Mesothelial cell of epicardium (in vitro differentiated cells): Measurements from ENCODE around the gene TYRO3. TPM values are rescaled to one million over a fixed set of nuclear protein-coding genes. Genes with fewer than 3 reads are reported as not detected.

Experiments used
- DNase-seq, 2 experiments: peaks; one replicate each; pipeline ENCODE4 v3.0.0; 2021; ENCODE audit warnings: low spot score in 2 of 2; ENCODE audit not compliant: unreplicated experiment in 2 of 2
- H3K27ac Mint-ChIP-seq: 2 replicates; pipeline ENCODE4 v1.8.0; 2021; ENCODE audit warnings: mixed read lengths
- H3K27me3 Mint-ChIP-seq: 2 replicates; pipeline ENCODE4 v1.8.0; 2021; ENCODE audit warnings: low read depth, mixed read lengths
- H3K36me3 Mint-ChIP-seq: 2 replicates; pipeline ENCODE4 v1.8.0; 2021; ENCODE audit warnings: mixed read lengths
- H3K4me1 Mint-ChIP-seq: 2 replicates; pipeline ENCODE4 v1.8.0; 2021; ENCODE audit warnings: mixed read lengths
- H3K4me3 Mint-ChIP-seq: 2 replicates; pipeline ENCODE4 v1.8.0; 2021; ENCODE audit warnings: mild to moderate bottlenecking, moderate library complexity, mixed read lengths
- H3K9me3 Mint-ChIP-seq: 2 replicates; pipeline ENCODE4 v1.8.0; 2021; ENCODE audit warnings: mixed read lengths
- total RNA-seq: library from RNA; stranded (reverse); gene quantifications from 3 replicates; pipeline ENCODE4 v1.2.1, GENCODE V29; 2021
- TF ChIP-seq, protein P1 (sequence below): fragments of 200-600 bp; sonication (generic); IDR thresholded peaks from one replicate; pipeline ENCODE4 v1.5.0; 2021; ENCODE audit warnings: antibody characterized with exemption; ENCODE audit not compliant: unreplicated experiment

The TYRO3 gene
- total RNA-seq, 1 donor from 2014 or later = 94.4 TPM

DNA sequence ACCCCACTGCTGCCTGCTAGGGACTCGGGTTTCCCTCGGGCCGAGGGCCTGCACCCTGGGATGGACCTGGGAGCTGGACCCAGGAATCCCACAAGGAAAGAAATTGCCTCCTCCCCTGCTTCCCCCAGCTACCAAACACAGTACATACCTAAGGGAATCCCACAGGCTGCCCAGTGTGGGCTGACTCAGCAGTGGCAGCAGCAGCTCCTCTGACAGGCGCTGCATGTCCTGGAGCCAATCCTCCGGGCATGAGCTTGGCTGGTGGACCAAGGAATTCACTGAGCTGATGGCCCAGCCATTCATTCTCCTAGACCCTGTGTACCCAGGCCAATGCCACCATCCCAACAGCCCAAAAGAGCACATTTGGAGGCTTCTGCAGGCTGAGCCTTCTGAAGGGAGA lies 35.9 kb upstream of the TYRO3 start:
- Mint-ChIP-seq H3K27me3 (no peaks in the 10 kb centered on the region), H3K9me3 (no peaks in the 10 kb centered on the region), H3K4me1 (no peaks in the 10 kb centered on the region), H3K27ac (no peak overlapping the region), H3K4me3 (no peak overlapping the region), H3K36me3 (peaks cover 26% of the 10 kb centered on the region)
- DNase-seq = no peak
- TF ChIP-seq, protein P1, sequence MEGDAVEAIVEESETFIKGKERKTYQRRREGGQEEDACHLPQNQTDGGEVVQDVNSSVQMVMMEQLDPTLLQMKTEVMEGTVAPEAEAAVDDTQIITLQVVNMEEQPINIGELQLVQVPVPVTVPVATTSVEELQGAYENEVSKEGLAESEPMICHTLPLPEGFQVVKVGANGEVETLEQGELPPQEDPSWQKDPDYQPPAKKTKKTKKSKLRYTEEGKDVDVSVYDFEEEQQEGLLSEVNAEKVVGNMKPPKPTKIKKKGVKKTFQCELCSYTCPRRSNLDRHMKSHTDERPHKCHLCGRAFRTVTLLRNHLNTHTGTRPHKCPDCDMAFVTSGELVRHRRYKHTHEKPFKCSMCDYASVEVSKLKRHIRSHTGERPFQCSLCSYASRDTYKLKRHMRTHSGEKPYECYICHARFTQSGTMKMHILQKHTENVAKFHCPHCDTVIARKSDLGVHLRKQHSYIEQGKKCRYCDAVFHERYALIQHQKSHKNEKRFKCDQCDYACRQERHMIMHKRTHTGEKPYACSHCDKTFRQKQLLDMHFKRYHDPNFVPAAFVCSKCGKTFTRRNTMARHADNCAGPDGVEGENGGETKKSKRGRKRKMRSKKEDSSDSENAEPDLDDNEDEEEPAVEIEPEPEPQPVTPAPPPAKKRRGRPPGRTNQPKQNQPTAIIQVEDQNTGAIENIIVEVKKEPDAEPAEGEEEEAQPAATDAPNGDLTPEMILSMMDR = no peak

DNA sequence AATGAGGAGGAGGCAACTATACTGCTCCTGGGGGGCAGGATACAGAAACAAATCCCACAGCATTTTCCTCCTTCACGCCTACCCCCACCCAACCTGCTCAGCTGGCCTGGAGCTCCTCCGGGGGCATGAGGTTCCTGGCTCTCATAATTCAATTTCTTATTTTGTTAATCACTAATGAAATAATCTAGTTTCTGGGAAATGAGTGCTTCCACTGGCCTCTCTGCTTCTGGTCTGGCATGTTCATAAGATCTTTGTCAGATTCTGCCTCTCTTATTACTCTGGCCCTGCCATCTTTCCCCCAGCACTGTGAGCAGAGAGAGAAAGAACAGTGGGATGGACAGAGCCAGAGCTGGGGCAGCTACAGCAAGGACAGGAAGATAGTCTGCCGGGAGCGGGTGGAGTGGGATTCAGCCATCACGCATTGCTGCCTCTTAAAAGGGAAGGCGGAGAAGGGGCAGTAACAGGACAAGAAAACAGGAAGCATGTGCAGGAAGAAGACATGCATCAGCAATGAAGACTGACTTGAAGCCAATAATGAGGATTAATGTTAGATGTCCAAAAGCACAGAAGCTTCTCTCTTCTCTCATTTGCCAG lies 28.6 kb upstream of the TYRO3 start:
- TF ChIP-seq, protein P1 = no peak
- H3K36me3 Mint-ChIP-seq = peaks cover 39% of the 10 kb centered on the region
- no peak overlapping the region for H3K4me3 Mint-ChIP-seq
- no peaks in the 10 kb centered on the region for H3K27me3 Mint-ChIP-seq
- no peak overlapping the region for H3K27ac Mint-ChIP-seq
- H3K9me3 Mint-ChIP-seq = no peaks in the 10 kb centered on the region
- DNase-seq = no peak
- no peaks in the 10 kb centered on the region for H3K4me1 Mint-ChIP-seq

DNA sequence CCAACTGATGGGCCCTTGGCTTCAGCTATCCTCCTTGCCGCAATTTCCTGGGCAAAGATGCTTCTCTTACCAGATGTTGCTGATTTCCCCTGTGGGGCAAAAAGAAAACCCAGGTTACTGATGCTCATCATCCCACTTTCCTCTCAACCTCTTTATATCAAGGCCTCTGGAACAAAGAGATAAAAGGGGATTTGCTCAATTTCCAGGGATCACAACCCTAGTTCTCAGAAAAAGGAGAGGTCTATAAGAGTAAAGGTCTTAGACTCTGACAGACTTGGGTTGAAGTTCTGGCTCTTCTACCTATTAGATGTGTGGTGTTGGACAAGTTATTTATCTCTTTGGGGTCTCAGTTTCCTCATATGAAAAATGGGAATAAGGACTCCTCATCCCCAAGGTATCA lies 23.5 kb upstream of the TYRO3 start:
- TF ChIP-seq, protein P1 = no peak
- no peaks in the 10 kb centered on the region for H3K27me3 Mint-ChIP-seq
- H3K27ac Mint-ChIP-seq = no peak overlapping the region
- no peak overlapping the region for H3K4me3 Mint-ChIP-seq
- DNase-seq = no peak
- H3K9me3 Mint-ChIP-seq = no peaks in the 10 kb centered on the region
- peaks cover 26% of the 10 kb centered on the region for H3K36me3 Mint-ChIP-seq
- H3K4me1 Mint-ChIP-seq = no peaks in the 10 kb centered on the region

DNA sequence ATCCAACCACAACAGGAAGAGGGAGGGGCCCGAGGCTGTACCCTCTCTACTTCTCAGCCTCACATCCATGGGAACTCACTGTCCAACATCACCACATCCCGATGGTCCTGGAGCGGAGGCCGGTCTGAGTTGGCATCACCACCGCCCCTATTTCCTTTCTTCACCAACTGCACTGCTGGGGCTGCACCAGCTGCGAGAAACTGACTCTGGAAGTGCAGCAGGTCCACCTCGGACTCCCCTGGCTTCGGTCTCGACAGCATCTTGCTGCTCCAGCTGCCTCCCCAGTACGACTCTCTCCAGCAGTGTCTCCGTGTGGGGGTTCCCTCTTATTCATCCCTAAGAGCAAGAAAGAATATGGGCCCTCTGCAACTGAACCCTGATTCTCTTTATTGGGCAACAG lies 22.1 kb upstream of the TYRO3 start:
- H3K27ac Mint-ChIP-seq = no peak overlapping the region

DNA sequence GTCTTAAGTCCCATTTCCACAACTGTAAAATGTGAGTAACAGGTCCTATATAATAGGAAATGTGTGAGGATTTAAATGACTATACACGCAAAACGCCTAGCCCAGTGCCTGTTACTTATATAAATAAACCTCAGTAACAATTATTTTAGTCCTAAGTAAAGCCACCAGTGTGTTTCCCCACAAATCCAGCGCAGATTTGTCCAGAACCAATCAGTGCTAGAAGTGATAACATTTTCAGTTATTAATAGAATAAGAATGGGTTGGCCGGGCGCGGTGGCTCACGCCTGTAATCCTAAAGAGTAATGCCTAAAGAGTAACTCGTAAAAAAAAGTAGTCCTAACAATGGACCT lies 15.5 kb upstream of the TYRO3 start:
- no peaks in the 10 kb centered on the region for H3K27me3 Mint-ChIP-seq
- peak overlapping the region; percentile 99 for H3K4me3 Mint-ChIP-seq
- TF ChIP-seq, protein P1 = no peak
- no peaks in the 10 kb centered on the region for H3K9me3 Mint-ChIP-seq
- peaks cover 1% of the 10 kb centered on the region for H3K36me3 Mint-ChIP-seq
- no peak for DNase-seq
- H3K4me1 Mint-ChIP-seq = peaks cover 3% of the 10 kb centered on the region
- H3K27ac Mint-ChIP-seq = peak overlapping the region; percentile 99

More for the DNA sequence above, 22.1 kb upstream of the TYRO3 start:
- Mint-ChIP-seq H3K4me1 (no peaks in the 10 kb centered on the region), H3K4me3 (no peak overlapping the region), H3K36me3 (peaks cover 23% of the 10 kb centered on the region), H3K9me3 (no peaks in the 10 kb centered on the region), H3K27me3 (no peaks in the 10 kb centered on the region)
- DNase-seq = no peak
- TF ChIP-seq, protein P1 = no peak

DNA sequence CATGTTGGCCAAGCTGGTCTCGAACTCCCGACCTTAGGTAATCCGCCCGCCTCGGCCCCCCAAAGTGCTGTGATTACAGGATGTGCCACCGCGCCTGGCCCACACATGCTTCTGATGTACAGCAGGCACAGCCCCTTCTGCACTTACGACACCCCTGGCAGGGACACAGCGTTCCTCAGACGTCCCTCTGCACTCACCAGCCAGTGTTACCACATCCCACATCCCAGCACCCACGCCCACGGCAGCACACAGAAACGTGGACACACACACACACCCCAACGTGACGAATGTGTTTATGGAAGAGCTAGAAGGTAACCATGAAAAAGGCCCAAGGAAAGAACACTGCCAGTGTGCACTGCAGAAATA lies 14.4 kb upstream of the TYRO3 start:
- TF ChIP-seq, protein P1 = no peak
- Mint-ChIP-seq H3K27me3 (no peaks in the 10 kb centered on the region), H3K4me1 (peaks cover 3% of the 10 kb centered on the region), H3K27ac (no peak overlapping the region), H3K36me3 (peaks cover 1% of the 10 kb centered on the region), H3K9me3 (no peaks in the 10 kb centered on the region), H3K4me3 (peak overlapping the region; percentile 99)
- DNase-seq = no peak
